ENCODE measurements around the gene DHX57.

GRCh38 chr2:38830526-38831159 lies 45.1 kb downstream of the DHX57 start:
- TF ChIP-seq, protein P1, sequence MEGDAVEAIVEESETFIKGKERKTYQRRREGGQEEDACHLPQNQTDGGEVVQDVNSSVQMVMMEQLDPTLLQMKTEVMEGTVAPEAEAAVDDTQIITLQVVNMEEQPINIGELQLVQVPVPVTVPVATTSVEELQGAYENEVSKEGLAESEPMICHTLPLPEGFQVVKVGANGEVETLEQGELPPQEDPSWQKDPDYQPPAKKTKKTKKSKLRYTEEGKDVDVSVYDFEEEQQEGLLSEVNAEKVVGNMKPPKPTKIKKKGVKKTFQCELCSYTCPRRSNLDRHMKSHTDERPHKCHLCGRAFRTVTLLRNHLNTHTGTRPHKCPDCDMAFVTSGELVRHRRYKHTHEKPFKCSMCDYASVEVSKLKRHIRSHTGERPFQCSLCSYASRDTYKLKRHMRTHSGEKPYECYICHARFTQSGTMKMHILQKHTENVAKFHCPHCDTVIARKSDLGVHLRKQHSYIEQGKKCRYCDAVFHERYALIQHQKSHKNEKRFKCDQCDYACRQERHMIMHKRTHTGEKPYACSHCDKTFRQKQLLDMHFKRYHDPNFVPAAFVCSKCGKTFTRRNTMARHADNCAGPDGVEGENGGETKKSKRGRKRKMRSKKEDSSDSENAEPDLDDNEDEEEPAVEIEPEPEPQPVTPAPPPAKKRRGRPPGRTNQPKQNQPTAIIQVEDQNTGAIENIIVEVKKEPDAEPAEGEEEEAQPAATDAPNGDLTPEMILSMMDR (IDR thresholded peaks at IDR 0.05; ENCODE audit: insufficient read depth, low read depth, low read length): no peak
- no peak for TF ChIP-seq EZH2 (IDR thresholded peaks at IDR 0.05; ENCODE audit: insufficient read depth, low read length)

Measured in astrocyte (in vitro differentiated cells and primary cell).